ENCODE data around the gene PLCB2.

The PLCB2 gene

GRCh38 chr15:40267670-40268069, 40.1 kb downstream of the PLCB2 start:
- DNase-seq = no peak

GRCh38 chr15:40266828-40267304, 40.9 kb downstream of the PLCB2 start:
- DNase-seq = no peak

GRCh38 chr15:40265875-40266274, 41.9 kb downstream of the PLCB2 start:
- no peak for DNase-seq

GRCh38 chr15:40265355-40265754, 42.4 kb downstream of the PLCB2 start:
- DNase-seq = peak; percentile 34

- DNase-seq = no peak
These were observed 43.2 kb downstream of the PLCB2 start for GRCh38 chr15:40264321-40265153.

GRCh38 chr15:40263024-40263754, 44.5 kb downstream of the PLCB2 start:
- no peak for DNase-seq

- no peak for DNase-seq
These were observed 48.7 kb downstream of the PLCB2 start for GRCh38 chr15:40259021-40259420.

- DNase-seq = no peak
These were observed 49.2 kb downstream of the PLCB2 start for GRCh38 chr15:40258544-40258943.

- DNase-seq = no peak
These were observed 49.9 kb downstream of the PLCB2 start for GRCh38 chr15:40257656-40258450.

- DNase-seq = no peak
These were observed 51.0 kb downstream of the PLCB2 start for GRCh38 chr15:40256638-40257235.

GRCh38 chr15:40255033-40255432, 52.7 kb downstream of the PLCB2 start:
- no peak for DNase-seq

- DNase-seq = no peak
These were observed 53.3 kb downstream of the PLCB2 start for GRCh38 chr15:40254452-40254851.

- DNase-seq = no peak
These were observed 54.5 kb downstream of the PLCB2 start for GRCh38 chr15:40253167-40253790.

GRCh38 chr15:40252438-40253166, 55.1 kb downstream of the PLCB2 start:
- peak; percentile 68 for DNase-seq

GRCh38 chr15:40252141-40252437, 55.6 kb downstream of the PLCB2 start:
- DNase-seq = no peak

- no peak for DNase-seq
These were observed 56.1 kb downstream of the PLCB2 start for GRCh38 chr15:40251486-40252140.

- DNase-seq = no peak
These were observed 56.8 kb downstream of the PLCB2 start for GRCh38 chr15:40250771-40251483.

- DNase-seq = no peak
These were observed 57.5 kb downstream of the PLCB2 start for GRCh38 chr15:40250304-40250656.

- DNase-seq = no peak
These were observed 58.0 kb downstream of the PLCB2 start for GRCh38 chr15:40249477-40250303.

Measured in NCI-H2171 (cell line).